SK-N-MC (cell line): ENCODE data around the gene PDE1A.

Source experiments
- EZH2 ChIP-seq: fragments of 200-600 bp; sonication (generic); IDR thresholded peaks from one replicate; pipeline ENCODE4 v1.6.1; 2017; ENCODE audit warnings: antibody characterized with exemption
- POLR2AphosphoS5 ChIP-seq: IDR thresholded peaks from 2 replicates; pipeline ENCODE4 v1.6.1; 2012; ENCODE audit warnings: mild to moderate bottlenecking, low read depth, low read length, borderline replicate concordance

DNA sequence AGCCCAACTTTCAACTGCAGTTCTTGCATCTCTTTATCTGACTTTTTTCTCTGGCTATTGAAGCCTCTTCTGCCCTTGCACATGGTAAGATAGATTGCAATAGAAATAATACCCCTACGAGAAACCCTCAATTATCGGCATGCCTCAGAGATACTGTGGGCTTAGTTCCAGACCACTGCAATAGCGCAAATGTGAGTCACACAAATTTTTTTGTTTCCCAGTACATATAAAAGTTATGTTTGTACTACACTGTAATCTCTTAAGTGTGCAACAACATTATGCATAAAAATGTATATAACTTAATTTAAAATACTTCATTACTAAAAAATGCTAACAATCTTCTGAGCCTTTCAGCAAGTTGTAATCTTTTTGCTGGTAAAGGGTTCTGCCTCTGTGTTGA, 124.7 kb downstream of the PDE1A start:
- no peak for TF ChIP-seq POLR2AphosphoS5
- no peak for TF ChIP-seq EZH2
